Measurements from ENCODE around the gene SF3B4. TPM values are rescaled to one million over a fixed set of nuclear protein-coding genes. Genes with fewer than 3 reads are reported as not detected.

SF3B4 gene
- total RNA-seq, 1 donor from 2014 or later = 74.0 TPM

GRCh38 chr1:149915429-149916192 is 12.0 kb downstream of the SF3B4 start:
- TF ChIP-seq, protein P1, sequence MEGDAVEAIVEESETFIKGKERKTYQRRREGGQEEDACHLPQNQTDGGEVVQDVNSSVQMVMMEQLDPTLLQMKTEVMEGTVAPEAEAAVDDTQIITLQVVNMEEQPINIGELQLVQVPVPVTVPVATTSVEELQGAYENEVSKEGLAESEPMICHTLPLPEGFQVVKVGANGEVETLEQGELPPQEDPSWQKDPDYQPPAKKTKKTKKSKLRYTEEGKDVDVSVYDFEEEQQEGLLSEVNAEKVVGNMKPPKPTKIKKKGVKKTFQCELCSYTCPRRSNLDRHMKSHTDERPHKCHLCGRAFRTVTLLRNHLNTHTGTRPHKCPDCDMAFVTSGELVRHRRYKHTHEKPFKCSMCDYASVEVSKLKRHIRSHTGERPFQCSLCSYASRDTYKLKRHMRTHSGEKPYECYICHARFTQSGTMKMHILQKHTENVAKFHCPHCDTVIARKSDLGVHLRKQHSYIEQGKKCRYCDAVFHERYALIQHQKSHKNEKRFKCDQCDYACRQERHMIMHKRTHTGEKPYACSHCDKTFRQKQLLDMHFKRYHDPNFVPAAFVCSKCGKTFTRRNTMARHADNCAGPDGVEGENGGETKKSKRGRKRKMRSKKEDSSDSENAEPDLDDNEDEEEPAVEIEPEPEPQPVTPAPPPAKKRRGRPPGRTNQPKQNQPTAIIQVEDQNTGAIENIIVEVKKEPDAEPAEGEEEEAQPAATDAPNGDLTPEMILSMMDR (IDR thresholded peaks at IDR 0.05; ENCODE audit: insufficient read depth, low read depth, low read length) = no peak
- no peak for TF ChIP-seq EZH2 (IDR thresholded peaks at IDR 0.05; ENCODE audit: insufficient read depth, low read length)
- H3K9ac ChIP-seq (ENCODE audit: low read length) = no peak overlapping the region
- no peak overlapping the region for H3K4me3 ChIP-seq (ENCODE audit: insufficient read depth, low read depth, low read length)
- peak overlapping the region; percentile 64 for H3K4me3 Mint-ChIP-seq (ENCODE audit: unreplicated experiment)
- DNase-seq (ENCODE audit: low read depth) = no peak
- no peaks in the 10 kb centered on the region for H3K27me3 ChIP-seq (ENCODE audit: insufficient read depth, low read length)
- H3K4me1 ChIP-seq (ENCODE audit: insufficient read depth, low read length) = peaks cover 8% of the 10 kb centered on the region
- H3K36me3 ChIP-seq (ENCODE audit: insufficient read depth, low read length) = no peaks in the 10 kb centered on the region
- no peak overlapping the region for H3K27ac Mint-ChIP-seq (ENCODE audit: unreplicated experiment)
- no peaks in the 10 kb centered on the region for H3K9me3 ChIP-seq (ENCODE audit: insufficient read depth, low read depth, low read length)
- H3K9me3 Mint-ChIP-seq (ENCODE audit: unreplicated experiment) = no peaks in the 10 kb centered on the region
- peaks cover 5% of the 10 kb centered on the region for H3K4me1 Mint-ChIP-seq (ENCODE audit: low read depth, unreplicated experiment)
- no peak overlapping the region for H2AFZ ChIP-seq (ENCODE audit: low read depth, low read length)
- peaks cover 13% of the 10 kb centered on the region for H3K36me3 Mint-ChIP-seq (ENCODE audit: low read depth, unreplicated experiment)
- H3K27me3 Mint-ChIP-seq (ENCODE audit: low read depth, unreplicated experiment) = peaks cover 2% of the 10 kb centered on the region
- H4K20me1 ChIP-seq (ENCODE audit: insufficient read depth, low read length) = no peaks in the 10 kb centered on the region
- H3K79me2 ChIP-seq (ENCODE audit: insufficient read depth, low read length) = peaks cover 4% of the 10 kb centered on the region
- no peak overlapping the region for H3K27ac ChIP-seq (ENCODE audit: low read depth, low read length)
- no peak for FAIRE-seq
- H3K4me2 ChIP-seq (ENCODE audit: low read length) = peak overlapping the region; percentile 95

GRCh38 chr1:149914545-149914944 is 13.1 kb downstream of the SF3B4 start:
- peaks cover 2% of the 10 kb centered on the region for H3K27me3 Mint-ChIP-seq (ENCODE audit: low read depth, unreplicated experiment)
- no peak overlapping the region for H3K4me2 ChIP-seq (ENCODE audit: low read length)
- no peaks in the 10 kb centered on the region for H4K20me1 ChIP-seq (ENCODE audit: insufficient read depth, low read length)
- no peak overlapping the region for H3K27ac ChIP-seq (ENCODE audit: low read depth, low read length)
- no peaks in the 10 kb centered on the region for H3K9me3 Mint-ChIP-seq (ENCODE audit: unreplicated experiment)
- no peak overlapping the region for H3K9ac ChIP-seq (ENCODE audit: low read length)
- H3K4me3 ChIP-seq (ENCODE audit: insufficient read depth, low read depth, low read length) = no peak overlapping the region
- H3K27me3 ChIP-seq (ENCODE audit: insufficient read depth, low read length) = no peaks in the 10 kb centered on the region
- no peak for TF ChIP-seq EZH2 (IDR thresholded peaks at IDR 0.05; ENCODE audit: insufficient read depth, low read length)
- TF ChIP-seq, protein P1 (IDR thresholded peaks at IDR 0.05; ENCODE audit: insufficient read depth, low read depth, low read length) = no peak
- no peak overlapping the region for H3K4me3 Mint-ChIP-seq (ENCODE audit: unreplicated experiment)
- H3K79me2 ChIP-seq (ENCODE audit: insufficient read depth, low read length) = peaks cover 4% of the 10 kb centered on the region
- H3K36me3 ChIP-seq (ENCODE audit: insufficient read depth, low read length) = no peaks in the 10 kb centered on the region
- DNase-seq (ENCODE audit: low read depth) (no peak), FAIRE-seq (no peak)
- no peak overlapping the region for H2AFZ ChIP-seq (ENCODE audit: low read depth, low read length)
- peaks cover 13% of the 10 kb centered on the region for H3K36me3 Mint-ChIP-seq (ENCODE audit: low read depth, unreplicated experiment)
- no peak overlapping the region for H3K27ac Mint-ChIP-seq (ENCODE audit: unreplicated experiment)
- H3K4me1 Mint-ChIP-seq (ENCODE audit: low read depth, unreplicated experiment) = peaks cover 5% of the 10 kb centered on the region
- peaks cover 8% of the 10 kb centered on the region for H3K4me1 ChIP-seq (ENCODE audit: insufficient read depth, low read length)
- H3K9me3 ChIP-seq (ENCODE audit: insufficient read depth, low read depth, low read length) = no peaks in the 10 kb centered on the region

DNA sequence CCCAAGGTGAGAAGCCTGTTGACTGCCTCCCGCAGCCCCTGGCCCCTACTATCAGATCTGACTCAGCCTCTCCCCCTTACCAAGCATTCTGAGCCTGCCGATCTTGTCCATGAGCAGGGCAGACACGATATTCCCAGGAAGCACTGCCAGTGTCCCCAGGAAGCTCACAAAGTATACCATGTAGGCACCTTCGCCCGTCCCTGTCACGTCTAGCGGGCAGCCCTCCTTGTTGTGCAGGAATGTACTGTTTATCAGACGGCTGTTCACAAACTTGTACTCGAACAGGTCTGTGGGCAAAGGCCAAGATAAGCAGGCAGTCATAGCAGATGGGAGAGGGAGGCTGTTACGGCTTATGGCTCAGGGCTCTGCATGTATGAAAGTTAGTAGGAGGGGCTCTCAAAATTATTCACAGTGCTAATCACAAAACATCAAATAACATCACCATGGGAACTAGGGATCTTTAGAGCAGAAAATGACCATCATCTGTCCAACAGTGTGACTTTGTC is 21.0 kb downstream of the SF3B4 start:
- FAIRE-seq (no peak), DNase-seq (ENCODE audit: low read depth) (no peak)
- Histone ChIP-seq H3K4me2 (ENCODE audit: low read length) (no peak overlapping the region), H3K9ac (ENCODE audit: low read length) (no peak overlapping the region), H2AFZ (ENCODE audit: low read depth, low read length) (no peak overlapping the region), H3K27me3 (ENCODE audit: insufficient read depth, low read length) (no peaks in the 10 kb centered on the region), H3K27ac (ENCODE audit: low read depth, low read length) (no peak overlapping the region), H3K79me2 (ENCODE audit: insufficient read depth, low read length) (no peaks in the 10 kb centered on the region), H3K36me3 (ENCODE audit: insufficient read depth, low read length) (peaks cover 6% of the 10 kb centered on the region), H3K4me1 (ENCODE audit: insufficient read depth, low read length) (no peaks in the 10 kb centered on the region), H4K20me1 (ENCODE audit: insufficient read depth, low read length) (no peaks in the 10 kb centered on the region), H3K9me3 (ENCODE audit: insufficient read depth, low read depth, low read length) (no peaks in the 10 kb centered on the region), H3K4me3 (ENCODE audit: insufficient read depth, low read depth, low read length) (no peak overlapping the region)
- TF ChIP-seq EZH2 (IDR thresholded peaks at IDR 0.05; ENCODE audit: insufficient read depth, low read length) = no peak
- TF ChIP-seq, protein P1 (IDR thresholded peaks at IDR 0.05; ENCODE audit: insufficient read depth, low read depth, low read length) = no peak
- H3K9me3 Mint-ChIP-seq (ENCODE audit: unreplicated experiment) = no peaks in the 10 kb centered on the region
- H3K4me3 Mint-ChIP-seq (ENCODE audit: unreplicated experiment) = no peak overlapping the region
- no peak overlapping the region for H3K27ac Mint-ChIP-seq (ENCODE audit: unreplicated experiment)
- H3K36me3 Mint-ChIP-seq (ENCODE audit: low read depth, unreplicated experiment) = peaks cover 17% of the 10 kb centered on the region
- H3K27me3 Mint-ChIP-seq (ENCODE audit: low read depth, unreplicated experiment) = no peaks in the 10 kb centered on the region
- H3K4me1 Mint-ChIP-seq (ENCODE audit: low read depth, unreplicated experiment) = no peaks in the 10 kb centered on the region

Measured in astrocyte (in vitro differentiated cells and primary cell).